BLaER1 (cell line): ENCODE data around the gene HOXB2.

Experiments
- H3K27ac ChIP-seq: shearing (Covaris generic); formaldehyde crosslinking; 2 replicates; pipeline ENCODE4 v1.8.1; 2022
- H3K27me3 ChIP-seq: shearing (Covaris generic); formaldehyde crosslinking; 2 replicates; pipeline ENCODE4 v1.8.1; 2022
- H3K36me3 ChIP-seq: shearing (Covaris generic); formaldehyde crosslinking; 2 replicates; pipeline ENCODE4 v1.8.1; 2022
- H3K4me1 ChIP-seq: shearing (Covaris generic); formaldehyde crosslinking; 2 replicates; pipeline ENCODE4 v1.8.1; 2022
- H3K4me2 ChIP-seq: shearing (Covaris generic); formaldehyde crosslinking; 2 replicates; pipeline ENCODE4 v1.8.1; 2022
- H3K4me3 ChIP-seq: shearing (Covaris generic); formaldehyde crosslinking; 2 replicates; pipeline ENCODE4 v1.8.1; 2022
- H3K9ac ChIP-seq: shearing (Covaris generic); formaldehyde crosslinking; 2 replicates; pipeline ENCODE4 v1.8.1; 2022
- H3K9me3 ChIP-seq: shearing (Covaris generic); formaldehyde crosslinking; 2 replicates; pipeline ENCODE4 v1.8.1; 2022
- H4K20me1 ChIP-seq: shearing (Covaris generic); formaldehyde crosslinking; 2 replicates; pipeline ENCODE4 v1.8.1; 2022
- Cebpa-rat ChIP-seq: shearing (Covaris generic); IDR thresholded peaks from 2 replicates; pipeline ENCODE4 v1.8.1; 2022

HOXB2 gene

DNA sequence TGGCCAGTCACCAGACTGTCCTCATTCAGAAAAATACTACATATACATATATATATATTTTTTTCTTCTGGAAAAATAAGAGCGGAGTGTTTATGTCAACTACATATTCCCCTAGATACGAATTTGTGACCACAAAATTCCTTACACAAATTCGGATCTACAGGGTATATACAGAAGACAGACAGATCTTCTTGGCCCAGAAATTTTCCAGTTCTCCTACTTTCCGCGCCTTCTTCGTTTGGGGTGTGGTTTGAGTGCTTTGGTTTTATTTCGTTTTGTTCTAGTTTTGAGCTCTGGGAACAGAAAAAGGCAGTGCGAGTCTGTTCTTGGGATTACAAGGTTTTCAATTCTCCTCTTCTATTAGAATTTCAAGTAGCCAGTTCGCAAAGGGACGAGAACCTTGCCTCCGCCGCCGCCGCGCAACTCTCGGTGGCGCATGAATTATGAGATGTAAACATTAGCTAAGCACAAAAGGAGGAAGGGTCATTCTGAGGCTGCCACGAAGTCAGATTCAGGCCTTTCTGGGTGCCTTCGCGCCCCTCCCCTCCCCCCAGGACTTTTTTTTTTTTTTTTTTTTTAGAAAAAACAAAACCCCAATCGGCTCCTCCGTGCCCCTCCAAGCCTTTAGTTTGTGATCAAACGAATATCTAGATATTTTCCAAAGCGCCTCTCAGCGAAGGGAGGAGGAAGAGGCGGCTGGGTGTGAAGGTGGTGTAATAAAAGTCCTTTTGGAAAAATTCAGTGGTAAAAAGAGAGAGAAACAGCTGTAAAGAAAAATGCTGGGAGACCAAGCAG lies 35.0 kb upstream of the HOXB2 start:
- peaks cover 100% of the 10 kb centered on the region for H3K27me3 ChIP-seq
- no peak overlapping the region for H3K27ac ChIP-seq

DNA sequence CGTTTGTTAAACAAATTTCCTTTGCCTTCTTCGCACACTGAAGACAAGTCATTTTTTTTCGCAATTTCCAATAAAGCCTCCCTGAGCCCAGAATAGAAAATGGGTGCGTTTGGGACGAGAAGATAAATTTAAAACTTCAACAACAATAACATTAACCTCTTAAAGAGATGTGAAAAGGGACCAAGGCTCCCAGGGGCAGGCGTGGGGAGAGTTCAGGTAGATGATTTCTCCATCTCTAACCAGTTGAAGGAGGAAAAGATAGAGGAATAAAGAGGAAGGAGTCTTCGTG lies 34.5 kb upstream of the HOXB2 start:
- no peak overlapping the region for H3K4me2 ChIP-seq
- H3K27ac ChIP-seq: no peak overlapping the region
- no peak overlapping the region for H3K9ac ChIP-seq

More for the DNA sequence above, 35.0 kb upstream of the HOXB2 start:
- no peaks in the 10 kb centered on the region for H3K9me3 ChIP-seq
- no peaks in the 10 kb centered on the region for H3K36me3 ChIP-seq
- H3K9ac ChIP-seq: no peak overlapping the region
- H4K20me1 ChIP-seq: peaks cover 88% of the 10 kb centered on the region
- H3K4me2 ChIP-seq: no peak overlapping the region
- H3K4me3 ChIP-seq: no peak overlapping the region
- no peak for TF ChIP-seq Cebpa-rat
- H3K4me1 ChIP-seq: peaks cover 5% of the 10 kb centered on the region; the same call in 1 of the 2 replicates

DNA sequence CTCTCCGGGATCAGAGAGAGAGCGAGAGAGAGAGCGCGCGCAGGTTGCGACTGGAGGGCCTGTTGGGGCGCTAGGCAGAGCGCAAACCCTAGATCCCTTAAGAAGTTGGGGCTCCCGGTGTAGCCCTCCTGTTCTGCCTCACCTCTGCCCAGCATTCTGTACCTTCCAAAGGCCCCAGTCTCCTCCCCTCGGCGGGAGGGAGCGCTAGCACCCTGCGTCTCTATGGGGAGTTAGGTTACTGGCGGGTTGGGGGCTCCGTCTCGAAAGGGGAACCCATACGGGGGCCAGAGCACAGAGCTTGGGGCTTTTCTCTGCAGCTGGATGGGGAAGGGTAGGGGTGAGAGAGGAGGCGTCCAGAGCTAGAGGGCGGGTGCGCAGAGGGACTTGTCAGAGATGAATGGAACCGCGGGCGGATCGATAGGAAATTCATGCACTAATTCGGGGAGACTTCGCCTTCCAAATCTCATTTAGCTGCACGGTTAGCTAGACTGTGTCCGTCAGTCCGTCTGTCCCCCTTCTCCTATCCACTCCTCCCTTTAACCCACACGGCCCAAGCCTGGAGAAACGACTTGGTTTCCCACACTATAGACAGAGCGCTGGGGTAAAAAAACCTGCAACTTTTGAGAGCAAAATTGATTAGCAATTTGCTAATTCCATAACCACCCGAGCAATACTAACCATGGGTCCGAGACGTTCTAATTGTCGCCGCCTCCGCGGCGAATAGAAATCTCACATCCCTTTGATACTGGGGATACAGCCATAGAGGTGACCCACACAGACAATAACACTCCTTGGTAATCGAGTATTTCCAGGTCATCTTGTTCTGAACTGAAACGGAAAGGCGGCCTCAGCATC lies 33.9 kb upstream of the HOXB2 start:
- H3K27ac ChIP-seq: no peak overlapping the region
- no peak overlapping the region for H3K9ac ChIP-seq
- H3K9me3 ChIP-seq: no peaks in the 10 kb centered on the region
- peaks cover 100% of the 10 kb centered on the region for H3K27me3 ChIP-seq
- H3K4me3 ChIP-seq: no peak overlapping the region
- no peak for TF ChIP-seq Cebpa-rat
- H3K36me3 ChIP-seq: no peaks in the 10 kb centered on the region
- no peak overlapping the region for H3K4me2 ChIP-seq
- H4K20me1 ChIP-seq: peaks cover 91% of the 10 kb centered on the region
- peaks cover 5% of the 10 kb centered on the region; the same call in 1 of the 2 replicates for H3K4me1 ChIP-seq

More for the DNA sequence above, 34.5 kb upstream of the HOXB2 start:
- no peak for TF ChIP-seq Cebpa-rat
- H4K20me1 ChIP-seq: peaks cover 91% of the 10 kb centered on the region
- H3K36me3 ChIP-seq: no peaks in the 10 kb centered on the region
- H3K4me3 ChIP-seq: no peak overlapping the region
- no peaks in the 10 kb centered on the region for H3K9me3 ChIP-seq
- peaks cover 100% of the 10 kb centered on the region for H3K27me3 ChIP-seq
- peaks cover 5% of the 10 kb centered on the region; the same call in 1 of the 2 replicates for H3K4me1 ChIP-seq

DNA sequence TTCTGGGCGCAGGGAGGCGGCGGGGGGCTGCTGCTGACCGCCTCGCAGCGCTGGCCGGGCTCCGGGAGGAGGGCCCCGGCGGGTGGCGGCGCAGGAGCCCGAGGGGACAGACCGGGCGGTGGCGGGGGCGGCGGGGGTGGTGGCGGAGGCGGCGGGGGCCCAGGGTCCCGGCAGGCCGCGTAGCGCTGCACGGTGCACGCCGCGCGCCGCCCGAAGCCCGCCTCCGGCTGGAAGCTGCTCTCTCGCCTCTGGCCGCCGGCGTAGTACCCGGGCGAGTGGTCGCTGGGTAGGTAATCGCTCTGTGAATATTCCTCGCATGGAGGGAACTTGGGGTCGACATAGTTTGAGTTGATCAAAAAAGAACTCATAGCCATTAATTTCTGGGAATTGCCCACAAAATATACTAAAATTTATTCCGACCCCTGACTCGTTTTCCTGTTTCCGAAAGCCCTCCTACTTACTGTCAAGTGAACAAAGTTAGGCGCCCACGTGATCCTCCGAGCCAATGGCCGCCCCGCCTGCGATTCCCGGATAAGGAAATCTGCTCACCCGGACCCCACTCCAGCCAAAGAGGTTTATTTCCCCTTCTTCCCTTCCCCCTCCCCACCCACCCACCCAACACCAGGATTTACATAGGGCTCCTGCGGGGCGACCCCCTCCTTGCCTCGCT lies 33.2 kb upstream of the HOXB2 start, which contains the start of gene HOXB4:
TSS of gene HOXB4 (minus strand) at position 405 of the 670 bp plus-strand sequence. CDS start at position 374, 31 bp downstream.
- Histone ChIP-seq H3K27me3 (peaks cover 100% of the 10 kb centered on the region), H3K4me2 (no peak within 1 kb of the TSS), H3K4me1 (peaks cover 5% of the 10 kb centered on the region; the same call in 1 of the 2 replicates), H3K9me3 (no peaks in the 10 kb centered on the region), H3K4me3 (no peak within 1 kb of the TSS), H3K36me3 (no peaks in the 10 kb centered on the region), H4K20me1 (peaks cover 91% of the 10 kb centered on the region), H3K9ac (no peak within 1 kb of the TSS), H3K27ac (no peak within 1 kb of the TSS)
- no peak for TF ChIP-seq Cebpa-rat

DNA sequence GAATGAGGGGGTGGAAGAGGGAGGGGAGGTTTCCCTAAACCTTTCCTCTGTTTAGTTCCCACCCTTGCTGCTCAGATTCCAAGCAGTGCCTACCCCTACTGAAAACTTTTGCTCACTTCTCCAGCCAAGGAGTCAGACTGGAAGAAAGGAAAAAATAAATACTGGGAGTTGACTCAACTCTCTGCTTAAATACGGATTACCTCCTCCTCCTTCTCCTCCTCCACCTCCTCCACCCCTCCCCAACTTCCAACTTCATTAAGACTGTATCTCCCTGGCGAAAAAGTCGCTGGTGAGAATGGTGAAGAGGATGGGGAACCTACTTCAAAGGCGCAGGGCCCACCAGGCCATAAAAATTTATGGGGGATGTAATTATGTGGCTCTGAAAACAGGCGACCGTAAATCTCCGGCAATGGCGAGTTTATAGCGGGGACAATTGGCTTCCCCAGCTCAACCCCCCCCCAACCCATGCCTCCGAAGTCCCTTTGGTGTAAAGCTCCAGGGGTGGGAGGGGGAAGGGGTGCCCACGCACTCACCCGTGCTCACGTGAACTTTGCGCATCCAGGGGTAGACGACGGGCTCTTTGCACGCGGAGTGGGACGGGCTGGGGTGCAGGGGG lies 32.5 kb upstream of the HOXB2 start:
- H4K20me1 ChIP-seq: peaks cover 91% of the 10 kb centered on the region
- H3K4me2 ChIP-seq: no peak overlapping the region
- peaks cover 5% of the 10 kb centered on the region; the same call in 1 of the 2 replicates for H3K4me1 ChIP-seq
- H3K27me3 ChIP-seq: peaks cover 100% of the 10 kb centered on the region
- H3K9me3 ChIP-seq: no peaks in the 10 kb centered on the region
- no peak for TF ChIP-seq Cebpa-rat
- H3K4me3 ChIP-seq: no peak overlapping the region
- no peak overlapping the region for H3K27ac ChIP-seq
- H3K9ac ChIP-seq: no peak overlapping the region
- H3K36me3 ChIP-seq: no peaks in the 10 kb centered on the region

DNA sequence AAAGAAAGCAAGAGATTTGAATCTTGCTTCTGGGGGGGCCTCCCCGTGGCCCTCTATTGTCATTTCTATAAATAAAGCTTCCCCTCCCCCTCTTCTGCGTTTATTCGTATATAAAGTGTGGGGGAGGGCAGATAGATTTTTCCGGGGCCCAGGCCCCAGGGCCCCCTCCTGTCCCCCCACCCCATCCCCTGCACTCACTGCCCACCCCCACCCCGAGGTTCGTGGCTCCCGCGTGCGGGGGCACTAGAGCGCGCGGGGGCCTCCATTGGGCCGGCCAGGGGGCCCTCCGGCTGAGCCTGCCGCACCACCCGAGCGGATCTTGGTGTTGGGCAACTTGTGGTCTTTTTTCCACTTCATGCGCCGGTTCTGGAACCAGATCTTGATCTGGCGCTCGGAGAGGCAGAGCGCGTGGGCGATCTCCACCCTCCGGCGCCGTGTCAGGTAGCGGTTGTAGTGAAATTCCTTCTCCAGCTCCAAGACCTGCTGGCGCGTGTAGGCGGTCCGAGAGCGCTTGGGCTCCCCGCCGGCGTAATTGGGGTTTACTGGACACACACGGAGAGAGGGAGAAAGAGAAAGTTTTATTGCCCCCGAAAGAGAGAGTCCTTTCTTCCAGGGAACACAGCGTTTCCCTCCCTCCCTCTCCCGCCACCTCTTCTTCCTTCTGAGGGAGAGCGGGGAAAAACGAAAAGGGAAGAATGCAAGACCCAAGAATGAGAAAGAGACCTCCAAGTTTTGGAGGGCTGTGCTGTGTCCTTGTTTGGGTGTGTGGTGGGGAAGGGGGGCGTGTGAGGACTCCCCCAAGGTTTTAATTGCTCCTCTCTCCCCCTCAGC lies 31.8 kb upstream of the HOXB2 start:
- Histone ChIP-seq H3K27me3 (peaks cover 100% of the 10 kb centered on the region), H3K4me2 (no peak overlapping the region), H3K4me1 (no peaks in the 10 kb centered on the region), H4K20me1 (peaks cover 91% of the 10 kb centered on the region), H3K27ac (no peak overlapping the region), H3K9me3 (no peaks in the 10 kb centered on the region), H3K4me3 (no peak overlapping the region), H3K36me3 (no peaks in the 10 kb centered on the region), H3K9ac (no peak overlapping the region)
- no peak for TF ChIP-seq Cebpa-rat

DNA sequence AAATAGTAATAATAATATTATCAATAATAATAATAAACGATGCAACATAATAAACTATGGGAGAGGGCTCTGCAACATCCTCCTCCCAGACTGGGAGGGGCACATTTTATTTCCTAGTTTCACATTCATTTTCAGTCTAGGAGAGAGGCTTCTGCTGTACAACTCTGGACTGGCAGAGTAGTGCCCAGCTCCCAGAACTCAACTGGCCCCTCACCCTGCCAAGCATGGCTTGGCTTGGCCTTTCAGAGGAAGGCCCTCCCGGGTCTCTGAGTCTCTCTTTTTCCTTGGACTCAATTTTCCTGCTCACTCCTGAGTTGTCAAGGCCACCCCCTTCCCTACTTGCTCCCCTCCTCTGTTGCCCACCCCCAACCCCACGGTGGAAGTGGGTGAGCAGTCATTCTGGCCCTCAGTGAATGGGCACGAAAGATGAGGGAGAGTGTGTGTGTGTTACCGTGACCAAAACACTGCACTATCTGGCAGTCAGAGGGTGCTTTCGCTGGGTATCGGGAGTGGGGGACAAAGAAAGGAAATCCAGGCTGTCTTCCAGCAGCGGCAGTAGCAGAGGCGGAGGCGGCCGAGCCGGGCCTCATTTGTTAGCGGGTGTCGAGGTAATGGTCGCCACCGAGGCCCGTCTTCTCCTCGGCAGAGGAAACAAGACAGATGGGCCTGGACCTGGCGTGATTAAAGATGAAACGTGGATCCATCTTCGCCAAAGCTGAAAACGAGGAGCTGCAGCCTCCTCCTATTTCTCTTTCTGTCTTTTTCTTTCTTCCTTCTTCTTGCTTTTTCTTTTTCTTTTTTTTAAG lies 31.0 kb upstream of the HOXB2 start:
- Histone ChIP-seq H3K4me1 (no peaks in the 10 kb centered on the region), H3K27me3 (peaks cover 100% of the 10 kb centered on the region), H3K27ac (no peak overlapping the region), H3K4me3 (no peak overlapping the region), H3K4me2 (no peak overlapping the region), H3K9me3 (no peaks in the 10 kb centered on the region), H4K20me1 (peaks cover 91% of the 10 kb centered on the region), H3K9ac (no peak overlapping the region), H3K36me3 (no peaks in the 10 kb centered on the region)
- TF ChIP-seq Cebpa-rat: no peak

DNA sequence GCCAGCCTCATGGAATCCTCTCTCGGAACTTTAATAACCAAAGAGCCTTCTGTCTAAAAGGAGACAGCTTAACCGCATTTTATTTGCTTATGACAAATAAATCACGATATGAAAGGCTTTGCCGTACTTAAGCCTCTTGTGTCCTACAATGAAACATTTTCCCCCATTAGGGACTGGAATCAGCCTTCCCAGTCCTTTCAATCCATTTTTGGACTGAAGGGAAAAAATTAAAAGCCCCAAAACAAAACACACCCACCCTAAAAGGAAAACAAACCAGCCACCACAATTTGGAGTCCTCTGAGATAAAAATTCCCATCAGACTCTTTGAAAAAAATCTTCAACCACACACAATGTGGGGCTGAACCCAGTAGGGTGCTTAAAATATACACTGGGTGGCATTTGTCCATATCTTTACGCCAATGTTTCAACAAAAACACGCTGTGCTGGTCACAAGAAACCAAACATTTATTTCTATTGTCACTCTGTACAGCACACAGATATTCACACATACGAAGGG lies 30.2 kb upstream of the HOXB2 start:
- H4K20me1 ChIP-seq: peaks cover 91% of the 10 kb centered on the region
- no peaks in the 10 kb centered on the region for H3K9me3 ChIP-seq
- no peak overlapping the region for H3K4me3 ChIP-seq
- no peaks in the 10 kb centered on the region for H3K36me3 ChIP-seq
- no peak for TF ChIP-seq Cebpa-rat
- H3K27me3 ChIP-seq: peaks cover 100% of the 10 kb centered on the region
- H3K4me2 ChIP-seq: no peak overlapping the region
- H3K4me1 ChIP-seq: no peaks in the 10 kb centered on the region
- H3K27ac ChIP-seq: no peak overlapping the region
- no peak overlapping the region for H3K9ac ChIP-seq
